HepG2 (cell line): ENCODE results near the gene MTCP1. TPM values are rescaled to one million over a fixed set of nuclear protein-coding genes. Genes with fewer than 3 reads are reported as not detected.

Experiments
- CCDC6 ChIP-seq: sonication (generic); formaldehyde crosslinking; IDR thresholded peaks from 2 replicates; pipeline ENCODE4 v1.8.1; 2022; ENCODE audit warnings: mild to moderate bottlenecking, missing genetic modification reagents, moderate library complexity
- CREM ChIP-seq, 2 experiments: sonication (generic) in 1 of 2; formaldehyde crosslinking in 1 of 2; IDR thresholded peaks; 2 replicates each; pipeline versions ENCODE4 v1.4.0 to v1.6.1; 2016 to 2020; ENCODE audit warnings: antibody characterized with exemption in 1 of 2, mild to moderate bottlenecking in 1 of 2, missing genetic modification reagents in 1 of 2
- GPN1 ChIP-seq: sonication (generic); formaldehyde crosslinking; IDR thresholded peaks from 2 replicates; pipeline ENCODE4 v1.5.1; 2020; ENCODE audit warnings: missing genetic modification reagents, borderline replicate concordance
- HNF1B ChIP-seq: sonication (generic); formaldehyde crosslinking; IDR thresholded peaks from 2 replicates; pipeline ENCODE4 v1.5.1; 2020; ENCODE audit warnings: mild to moderate bottlenecking, moderate library complexity, missing genetic modification reagents
- MAZ ChIP-seq, 2 experiments: sonication (generic) in 1 of 2; formaldehyde crosslinking in 1 of 2; IDR thresholded peaks; 2 replicates each; pipeline versions ENCODE4 v1.5.0 to v1.6.1; 2012 to 2020; ENCODE audit warnings: low read depth in 2 of 2, mild to moderate bottlenecking in 2 of 2, borderline replicate concordance in 1 of 2, improper control_type of control experiment in 1 of 2, low read length in 1 of 2, missing genetic modification reagents in 1 of 2, moderate library complexity in 1 of 2
- MYC ChIP-seq: sonication (generic); formaldehyde crosslinking; IDR thresholded peaks from 2 replicates; pipeline ENCODE4 v1.9.0; 2021; ENCODE audit warnings: missing genetic modification reagents, borderline replicate concordance
- NCOA2 ChIP-seq: sonication (generic); formaldehyde crosslinking; IDR thresholded peaks from 2 replicates; pipeline ENCODE4 v1.8.0; 2022; ENCODE audit warnings: inconsistent platforms
- NPAS2 ChIP-seq: sonication (generic); formaldehyde crosslinking; IDR thresholded peaks from 2 replicates; pipeline ENCODE4 v1.8.0; 2022; ENCODE audit warnings: mild to moderate bottlenecking, missing genetic modification reagents, borderline replicate concordance
- POLR2AphosphoS5 ChIP-seq: IDR thresholded peaks from 2 replicates; pipeline ENCODE4 v1.6.1; 2012; ENCODE audit warnings: low read depth, low read length
- SALL1 ChIP-seq: sonication (generic); formaldehyde crosslinking; IDR thresholded peaks from 2 replicates; pipeline ENCODE4 v1.8.0; 2022; ENCODE audit warnings: mild to moderate bottlenecking, missing genetic modification reagents
- SIN3A ChIP-seq: IDR thresholded peaks from 2 replicates; pipeline ENCODE4 v1.6.1; 2011; ENCODE audit warnings: low read depth, mild to moderate bottlenecking, control low read depth, low read length, borderline replicate concordance
- SNAPC2 ChIP-seq: sonication (generic); formaldehyde crosslinking; IDR thresholded peaks from 2 replicates; pipeline ENCODE4 v1.8.1; 2022; ENCODE audit warnings: mild to moderate bottlenecking, missing genetic modification reagents
- SPEN ChIP-seq: sonication (generic); formaldehyde crosslinking; IDR thresholded peaks from 2 replicates; pipeline ENCODE4 v1.5.1; 2020; ENCODE audit warnings: low read depth, mild to moderate bottlenecking, missing genetic modification reagents
- TBX3 ChIP-seq: fragments of 450-650 bp; IDR thresholded peaks from 2 replicates; pipeline ENCODE4 v1.6.1; 2017; ENCODE audit warnings: antibody characterized with exemption, mild to moderate bottlenecking, inconsistent platforms, borderline replicate concordance
- ZFP41 ChIP-seq: sonication (generic); formaldehyde crosslinking; IDR thresholded peaks from 2 replicates; pipeline ENCODE4 v1.4.0; 2020; ENCODE audit warnings: mild to moderate bottlenecking, missing genetic modification reagents, borderline replicate concordance
- ZNF430 ChIP-seq: sonication (generic); formaldehyde crosslinking; IDR thresholded peaks from 2 replicates; pipeline ENCODE4 v1.9.0; 2021; ENCODE audit warnings: mild to moderate bottlenecking, missing genetic modification reagents
- ZNF549 ChIP-seq: sonication (generic); formaldehyde crosslinking; IDR thresholded peaks from 2 replicates; pipeline ENCODE4 v1.5.0; 2020; ENCODE audit warnings: missing genetic modification reagents
- ZNF746 ChIP-seq: sonication (generic); formaldehyde crosslinking; IDR thresholded peaks from 2 replicates; pipeline ENCODE4 v1.8.0; 2022; ENCODE audit warnings: mild to moderate bottlenecking, missing genetic modification reagents
- polyA plus RNA-seq, 8 experiments: library from polyadenylated mRNA; depleted of rRNA in 3 of 8; stranded (reverse) in 7 of 8; unstranded in 1 of 8; fragments of >200 nt; fragmentation: Illumina TruSeq in 4 of 8; extraction: Trizol in 4 of 8; gene quantifications; 2 replicates each; pipeline versions ENCODE4 v1.2.1 to v1.2.3, GENCODE V29; 2011 to 2016; ENCODE audit warnings: low read depth in 4 of 8, missing spikeins in 1 of 8, mixed read lengths in 1 of 8; ENCODE audit not compliant: insufficient read depth in 1 of 8
- total RNA-seq, 5 experiments: library from RNA; depleted of rRNA; stranded (reverse); fragments of >200 nt; fragmentation: Illumina TruSeq; extraction: Trizol; gene quantifications; 2 replicates each; pipeline ENCODE4 v1.2.3, GENCODE V29; 2016; ENCODE audit warnings: low read depth in 1 of 5
- TF ChIP-seq, protein P1 (sequence below): sonication (generic); formaldehyde crosslinking; IDR thresholded peaks from 2 replicates; pipeline ENCODE4 v1.5.0; 2020; ENCODE audit warnings: missing genetic modification reagents
- TF ChIP-seq, protein P2 (sequence below): sonication (generic); formaldehyde crosslinking; IDR thresholded peaks from 2 replicates; pipeline ENCODE4 v1.4.0; 2020; ENCODE audit warnings: missing genetic modification reagents, borderline replicate concordance
- TF ChIP-seq, protein P3 (sequence below): sonication (generic); formaldehyde crosslinking; IDR thresholded peaks from 2 replicates; pipeline ENCODE4 v1.4.0; 2020; ENCODE audit warnings: missing genetic modification reagents

Gene MTCP1
- total and polyA plus RNA-seq, 2 of the 13 experiments (the other 11 are each of a cell fraction or from before 2014, with no cell fraction given), result 5.1 to 18.9 TPM

- TF ChIP-seq, protein P1, sequence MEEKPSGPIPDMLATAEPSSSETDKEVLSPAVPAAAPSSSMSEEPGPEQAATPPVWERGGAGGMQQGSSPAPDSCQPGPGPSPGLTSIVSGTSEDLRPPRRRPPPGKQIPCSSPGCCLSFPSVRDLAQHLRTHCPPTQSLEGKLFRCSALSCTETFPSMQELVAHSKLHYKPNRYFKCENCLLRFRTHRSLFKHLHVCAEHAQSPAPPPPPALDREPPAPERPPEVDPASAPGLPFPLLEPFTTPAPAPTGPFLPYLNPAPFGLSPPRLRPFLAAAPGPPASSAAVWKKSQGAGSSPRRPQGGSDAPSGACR, result no peak
- peak; percentile 73 for TF ChIP-seq SPEN (CRISPR knock-in tag)
- no peak for TF ChIP-seq ZFP41 (CRISPR knock-in tag)
- TF ChIP-seq CCDC6 (CRISPR knock-in tag), result no peak; the same call in 1 of the 2 replicates
- TF ChIP-seq SNAPC2 (CRISPR knock-in tag), result peak; percentile 33; the same call in 1 of the 2 replicates
- TF ChIP-seq ZNF430 (CRISPR knock-in tag), result peak; percentile 61; the same call in 1 of the 2 replicates
- no peak for TF ChIP-seq TBX3
- peak; percentile 61; the same call in 1 of the 2 replicates for TF ChIP-seq MYC (CRISPR knock-in tag)
- TF ChIP-seq POLR2AphosphoS5, result peak; percentile 51; the same call in 1 of the 2 replicates
- TF ChIP-seq ZNF549 (CRISPR knock-in tag), result no peak
- TF ChIP-seq CREM (IDR thresholded peaks at IDR 0.05), result peak; percentile 49; the same call in 1 of the 2 replicates
- no peak for TF ChIP-seq CREM (CRISPR knock-in tag; IDR thresholded peaks at IDR 0.05)
- TF ChIP-seq NCOA2 (CRISPR knock-in tag), result no peak
- 0 out of 2 replicates have a peak, but pooled peaks have one; percentile 55 for TF ChIP-seq MAZ (IDR thresholded peaks at IDR 0.05; ENCODE audit: borderline replicate concordance, low read depth, low read length)
- TF ChIP-seq MAZ (CRISPR knock-in tag; IDR thresholded peaks at IDR 0.05; ENCODE audit: low read depth), result peak; percentile 81
- TF ChIP-seq, protein P2, sequence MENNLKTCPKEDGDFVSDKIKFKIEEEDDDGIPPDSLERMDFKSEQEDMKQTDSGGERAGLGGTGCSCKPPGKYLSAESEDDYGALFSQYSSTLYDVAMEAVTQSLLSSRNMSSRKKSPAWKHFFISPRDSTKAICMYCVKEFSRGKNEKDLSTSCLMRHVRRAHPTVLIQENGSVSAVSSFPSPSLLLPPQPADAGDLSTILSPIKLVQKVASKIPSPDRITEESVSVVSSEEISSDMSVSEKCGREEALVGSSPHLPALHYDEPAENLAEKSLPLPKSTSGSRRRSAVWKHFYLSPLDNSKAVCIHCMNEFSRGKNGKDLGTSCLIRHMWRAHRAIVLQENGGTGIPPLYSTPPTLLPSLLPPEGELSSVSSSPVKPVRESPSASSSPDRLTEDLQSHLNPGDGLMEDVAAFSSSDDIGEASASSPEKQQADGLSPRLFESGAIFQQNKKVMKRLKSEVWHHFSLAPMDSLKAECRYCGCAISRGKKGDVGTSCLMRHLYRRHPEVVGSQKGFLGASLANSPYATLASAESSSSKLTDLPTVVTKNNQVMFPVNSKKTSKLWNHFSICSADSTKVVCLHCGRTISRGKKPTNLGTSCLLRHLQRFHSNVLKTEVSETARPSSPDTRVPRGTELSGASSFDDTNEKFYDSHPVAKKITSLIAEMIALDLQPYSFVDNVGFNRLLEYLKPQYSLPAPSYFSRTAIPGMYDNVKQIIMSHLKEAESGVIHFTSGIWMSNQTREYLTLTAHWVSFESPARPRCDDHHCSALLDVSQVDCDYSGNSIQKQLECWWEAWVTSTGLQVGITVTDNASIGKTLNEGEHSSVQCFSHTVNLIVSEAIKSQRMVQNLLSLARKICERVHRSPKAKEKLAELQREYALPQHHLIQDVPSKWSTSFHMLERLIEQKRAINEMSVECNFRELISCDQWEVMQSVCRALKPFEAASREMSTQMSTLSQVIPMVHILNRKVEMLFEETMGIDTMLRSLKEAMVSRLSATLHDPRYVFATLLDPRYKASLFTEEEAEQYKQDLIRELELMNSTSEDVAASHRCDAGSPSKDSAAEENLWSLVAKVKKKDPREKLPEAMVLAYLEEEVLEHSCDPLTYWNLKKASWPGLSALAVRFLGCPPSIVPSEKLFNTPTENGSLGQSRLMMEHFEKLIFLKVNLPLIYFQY (CRISPR knock-in tag), result 0 out of 2 replicates have a peak, but pooled peaks have one; percentile 36
- no peak for TF ChIP-seq HNF1B (CRISPR knock-in tag)
- no peak for TF ChIP-seq NPAS2 (CRISPR knock-in tag)
- no peak for TF ChIP-seq SIN3A
- TF ChIP-seq, protein P3, sequence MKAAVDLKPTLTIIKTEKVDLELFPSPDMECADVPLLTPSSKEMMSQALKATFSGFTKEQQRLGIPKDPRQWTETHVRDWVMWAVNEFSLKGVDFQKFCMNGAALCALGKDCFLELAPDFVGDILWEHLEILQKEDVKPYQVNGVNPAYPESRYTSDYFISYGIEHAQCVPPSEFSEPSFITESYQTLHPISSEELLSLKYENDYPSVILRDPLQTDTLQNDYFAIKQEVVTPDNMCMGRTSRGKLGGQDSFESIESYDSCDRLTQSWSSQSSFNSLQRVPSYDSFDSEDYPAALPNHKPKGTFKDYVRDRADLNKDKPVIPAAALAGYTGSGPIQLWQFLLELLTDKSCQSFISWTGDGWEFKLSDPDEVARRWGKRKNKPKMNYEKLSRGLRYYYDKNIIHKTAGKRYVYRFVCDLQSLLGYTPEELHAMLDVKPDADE (CRISPR knock-in tag), result no peak
- no peak for TF ChIP-seq GPN1
- TF ChIP-seq SALL1 (CRISPR knock-in tag), result peak; percentile 84
- peak; percentile 88; the same call in 1 of the 2 replicates for TF ChIP-seq ZNF746 (CRISPR knock-in tag)
Observed at GRCh38 chrX:155026727-155027508, 44.0 kb downstream of the MTCP1 start, which contains the start of gene FUNDC2 (continued).
